GM21526 (cell line): Measurements from ENCODE around the gene DRD3.

ENCODE experiments used
- ATAC-seq: cut with Tn5 transposase; IDR thresholded peaks from one replicate; pipeline ENCODE4 v1.9.1; 2021; ENCODE audit warnings: moderate library complexity; ENCODE audit not compliant: unreplicated experiment, low FRiP score

DRD3 gene

GRCh38 chr3:114186501-114186900 lies 7.6 kb upstream of the DRD3 start:
- no peak for ATAC-seq

GRCh38 chr3:114179575-114179974 lies 723 bp upstream of the DRD3 start:
- no peak for ATAC-seq

- no peak for ATAC-seq
These were observed 2.0 kb downstream of the DRD3 start for GRCh38 chr3:114176890-114177289.

- no peak for ATAC-seq
These were observed 2.4 kb downstream of the DRD3 start for GRCh38 chr3:114176487-114176886.

GRCh38 chr3:114175204-114175987 lies 3.5 kb downstream of the DRD3 start:
- no peak for ATAC-seq

GRCh38 chr3:114171677-114172076 lies 7.2 kb downstream of the DRD3 start:
- ATAC-seq = no peak

GRCh38 chr3:114168150-114168549 lies 10.7 kb downstream of the DRD3 start:
- no peak for ATAC-seq

- no peak for ATAC-seq
These were observed 21.5 kb downstream of the DRD3 start for GRCh38 chr3:114157321-114157720.

- no peak for ATAC-seq
These were observed 23.5 kb downstream of the DRD3 start for GRCh38 chr3:114155370-114155821.

GRCh38 chr3:114154321-114154821 lies 24.5 kb downstream of the DRD3 start:
- ATAC-seq = no peak

- ATAC-seq = peak; percentile 91
These were observed 26.2 kb downstream of the DRD3 start for GRCh38 chr3:114152519-114153151.

GRCh38 chr3:114151091-114151490 lies 27.8 kb downstream of the DRD3 start:
- ATAC-seq = no peak

GRCh38 chr3:114147251-114147650 lies 31.6 kb downstream of the DRD3 start:
- no peak for ATAC-seq

GRCh38 chr3:114144909-114145688 lies 33.8 kb downstream of the DRD3 start:
- no peak for ATAC-seq

- ATAC-seq = no peak
These were observed 35.0 kb downstream of the DRD3 start for GRCh38 chr3:114143817-114144216.

- no peak for ATAC-seq
These were observed 39.0 kb downstream of the DRD3 start for GRCh38 chr3:114139836-114140235.

GRCh38 chr3:114133947-114134346 lies 44.9 kb downstream of the DRD3 start:
- ATAC-seq = no peak

GRCh38 chr3:114132500-114132899 lies 46.4 kb downstream of the DRD3 start:
- ATAC-seq = no peak

- no peak for ATAC-seq
These were observed 50.0 kb downstream of the DRD3 start for GRCh38 chr3:114128826-114129225.

- no peak for ATAC-seq
These were observed 50.6 kb downstream of the DRD3 start for GRCh38 chr3:114128231-114128630.

GRCh38 chr3:114127517-114127916 lies 51.3 kb downstream of the DRD3 start:
- no peak for ATAC-seq
